ENCODE measurements around the gene TMEM40. TPM values are rescaled to one million over a fixed set of nuclear protein-coding genes. Genes with fewer than 3 reads are reported as not detected.

TMEM40 gene
- total and polyA plus RNA-seq, 9 of the 15 experiments (the other 6 are each of a cell fraction or from before 2014, with no cell fraction given) = 0.11 to 0.31 (median 0.14) TPM; not detected in 6

- ChIA-PET CTCF (ENCODE audit: low intra/inter-chr PET ratio) (no interaction called here), POLR2A (interaction anchor here (1.0 to 2.1 kb wide), 3 partner anchors 10 to 114 kb away, joined by 3 to 6 read pairs (median 4); partner anchors contain the start of gene TMEM40)
- no peak overlapping the region for H3K4me3 ChIP-seq
- H3K9ac ChIP-seq (ENCODE audit: insufficient read depth in 1 of 2, low read depth in 2 of 2, low read length in 2 of 2) = no peak overlapping the region
- no peaks in the 10 kb centered on the region for H3K36me3 ChIP-seq (ENCODE audit: control insufficient read depth, insufficient read depth, low read length)
- ATAC-seq = peak; percentile 25; the same call in 1 of the 3 replicates
- BruUV-seq (replicated peaks) = no TSS peak
- intact Hi-C loops (cut with micrococcal nuclease) (no loop called here), in situ Hi-C loops (cut with MboI) (loop anchor here (25.0 kb wide), 1 partner anchor 738 kb away; no protein-coding TSS in a partner anchor)
- no peaks in the 10 kb centered on the region for H3K9me1 ChIP-seq (ENCODE audit: control insufficient read depth, insufficient read depth, low read length)
- H3K27me3 ChIP-seq (ENCODE audit: control insufficient read depth in 2 of 2, insufficient read depth in 2 of 2, low read length in 2 of 2) = peaks cover 9 to 11% of the 10 kb centered on the region in 2 experiments
- no peak overlapping the region for H3K4me2 ChIP-seq (ENCODE audit: insufficient read depth, low read length)
- H4K20me1 ChIP-seq (replicated peaks; ENCODE audit: control insufficient read depth, insufficient read depth, low read length) = no peaks in the 10 kb centered on the region
- H2AFZ ChIP-seq (ENCODE audit: low read depth, low read length) = no peak overlapping the region
- no peak for DNase-seq (ENCODE audit: extremely low read depth in 1 of 4, low spot score in 3 of 4)
- no peaks in the 10 kb centered on the region; the same call in 1 of the 2 replicates for H3K9me3 ChIP-seq (replicated peaks; ENCODE audit: control insufficient read depth, insufficient read depth, low read depth, low read length)
- no peaks in the 10 kb centered on the region for H3K79me2 ChIP-seq (ENCODE audit: control insufficient read depth, insufficient read depth, low read length)
- no peaks in the 10 kb centered on the region for H3K4me1 ChIP-seq (replicated peaks in 1 of 2; ENCODE audit: control insufficient read depth in 2 of 2, insufficient read depth in 2 of 2, low read length in 2 of 2)
- 8% methylated on average over 1 of the region's 1 CpG for WGBS (ENCODE audit: insufficient coverage, low coverage, missing lambda C conversion rate)
- no peak for FAIRE-seq
- H3K27ac ChIP-seq (ENCODE audit: extremely low read depth, low read depth, low read length) = no peak overlapping the region
- TF ChIP-seq RAD21 (CRISPR knock-in tag; conservative IDR thresholded peaks at IDR 0.05 in 1 of 2, IDR thresholded peaks at IDR 0.05 in 1 of 2) (no peak), ZNF140 (CRISPR knock-in tag; IDR thresholded peaks at IDR 0.05) (no peak), KDM1A (IDR thresholded peaks at IDR 0.05) (no peak), POLR2G (IDR thresholded peaks at IDR 0.05; ENCODE audit: low read depth, low read length) (no peak), ZNF212 (CRISPR knock-in tag; IDR thresholded peaks at IDR 0.05) (no peak), NCOA6 (IDR thresholded peaks at IDR 0.05) (no peak), PATZ1 (CRISPR knock-in tag; IDR thresholded peaks at IDR 0.05; ENCODE audit: borderline replicate concordance) (no peak), E2F6 (IDR thresholded peaks at IDR 0.05; ENCODE audit: borderline replicate concordance in 1 of 2, extremely low read depth in 1 of 2, insufficient read depth in 1 of 2, insufficient read length in 1 of 2, low read depth in 1 of 2, low read length in 1 of 2, poor library complexity in 1 of 2, severe bottlenecking in 1 of 2) (no peak), ELK1 (CRISPR knock-in tag; IDR thresholded peaks at IDR 0.05) (no peak), E4F1 (CRISPR knock-in tag; IDR thresholded peaks at IDR 0.05; ENCODE audit: borderline replicate concordance) (no peak), E2F5 (CRISPR knock-in tag; IDR thresholded peaks at IDR 0.05) (no peak), STAT5A (IDR thresholded peaks at IDR 0.05; ENCODE audit: borderline replicate concordance, low read length) (no peak), TFAM (CRISPR knock-in tag; conservative IDR thresholded peaks at IDR 0.05) (no peak)
These were observed 33.6 kb downstream of the TMEM40 start for GRCh38 chr3:12725436-12725835.
